A549 treated with GW870086 at 1 μM for 4 hours (cell line): ENCODE measurements around the gene POU5F2. TPM values are rescaled to one million over a fixed set of nuclear protein-coding genes. Genes with fewer than 3 reads are reported as not detected.

Source experiments
- total RNA-seq: library from RNA; stranded (reverse); fragments of 200-300 nt; extraction: Qiagen RNA extraction; gene quantifications from 5 replicates; pipeline ENCODE4 v1.2.3, GENCODE V29; 2022; ENCODE audit warnings: low read depth

The POU5F2 gene
- not detected in 5 replicates for total RNA-seq

GRCh38 chr5:93741136-93741811 lies at the start of gene POU5F2:
Gene POU5F2 (minus strand): TSS chr5:93741600. CDS start chr5:93741563, 37 bp downstream.

Other genes starting within 250 kb of the POU5F2 start
- gene NR2F1-AS1, start 160.4 kb downstream of the POU5F2 start, total RNA-seq, result 3.2 to 5.2 TPM (median 4.3 TPM) in 5 replicates
- 3.2 to 6.4 TPM (median 4.3 TPM) in 5 replicates for gene NR2F1, start 158.4 kb downstream of the POU5F2 start, total RNA-seq